ENCODE measurements around the gene CD84.

- no peak for TF ChIP-seq CTCF (IDR thresholded peaks at IDR 0.05)
- no peak for TF ChIP-seq EZH2 (IDR thresholded peaks at IDR 0.05; ENCODE audit: borderline replicate concordance, insufficient read depth, low read depth, low read length, poor library complexity, severe bottlenecking)
These were observed 35.1 kb upstream of the CD84 start for GRCh38 chr1:160614410-160614809.
